ENCODE data around the gene GLG1.
"Not testable (repeated sequence)": the region's sequence is repeated elsewhere in the genome, so short reads cannot be mapped to it uniquely, and the experiment has no call there.

DNA sequence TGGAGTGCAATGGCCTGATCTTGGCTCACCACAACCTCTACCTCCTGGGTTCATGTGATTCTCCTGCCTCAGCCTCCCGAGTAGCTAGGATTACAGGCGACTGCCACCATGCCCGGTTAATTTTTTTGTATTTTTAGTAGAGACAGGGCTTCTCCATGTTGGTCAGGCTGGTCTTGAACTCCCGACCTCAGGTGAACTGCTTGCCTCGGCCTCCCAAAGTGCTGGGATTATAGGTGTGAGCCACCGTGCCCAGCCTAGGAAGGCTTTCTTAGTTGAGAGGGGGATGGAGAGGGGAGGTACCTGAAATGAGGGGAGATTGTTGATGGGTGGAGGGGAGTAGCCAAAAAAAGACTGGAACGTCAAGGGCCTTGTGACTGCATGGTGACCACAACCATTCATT lies 193.0 kb downstream of the GLG1 start:
- TF ChIP-seq POLR2A (IDR thresholded peaks at IDR 0.05; ENCODE audit: low read length); GATA1 (IDR thresholded peaks at IDR 0.05; ENCODE audit: low read depth, low read length): not testable (repeated sequence)
